K562 (cell line): ENCODE data around the gene TRPM4. TPM values are rescaled to one million over a fixed set of nuclear protein-coding genes. Genes with fewer than 3 reads are reported as not detected.

Experiments used
- ATAC-seq: fragments of 200-7000 bp; cut with Tn5 transposase; 3 replicates; pipeline ENCODE4 v1.9.1; 2020; ENCODE audit warnings: moderate library complexity
- BruUV-seq: library from RNA; stranded (reverse); fragments of 400-500 nt; replicated peaks from 2 replicates; lab custom pipeline; 2021; lab: Mats Ljungman, UMichigan
- CTCF ChIA-PET: fragments of 300-600 bp; formaldehyde crosslinking; extraction: SDS; loops from one replicate; lab custom pipeline; 2021; ENCODE audit warnings: low intra/inter-chr PET ratio; lab: Yijun Ruan, JAX
- POLR2A ChIA-PET: fragments of 300-600, 350-650 bp; sonication (Branson Sonifier 250); formaldehyde crosslinking; extraction: SDS; loops from one replicate; lab custom pipeline; 2021; ENCODE audit warnings: antibody characterized with exemption, inconsistent platforms; lab: Yijun Ruan, JAX
- DNase-seq, 4 experiments: peaks; one replicate each; pipeline versions ENCODE4 v3.0.0 to v3.0.0-alpha.2; 2011 to 2018; ENCODE audit warnings: low spot score in 3 of 4, mixed read lengths in 3 of 4; ENCODE audit errors: extremely low read depth in 1 of 4
- FAIRE-seq: peaks from 2 replicates; lab custom pipeline; 2011; peaks lifted over from hg19 to GRCh38; lab: Jason Lieb, UNC
- H2AFZ ChIP-seq: 2 replicates; pipeline ENCODE4 v1.6.0; 2011; ENCODE audit warnings: low read depth, low read length, control low read depth, inconsistent platforms
- H3K27ac ChIP-seq: fragments of 200-600 bp; 3 replicates; pipeline ENCODE4 v1.8.0; 2011; ENCODE audit warnings: low read depth, mild to moderate bottlenecking, control low read depth, inconsistent platforms, low read length, moderate library complexity, mixed read lengths; ENCODE audit errors: extremely low read depth
- H3K27me3 ChIP-seq, 2 experiments: fragments of 300-600 bp in 1 of 2; 2 replicates in 1 of 2; 3 replicates in 1 of 2; pipeline versions ENCODE4 v1.6.0 to v1.8.0; 2011; ENCODE audit warnings: inconsistent platforms in 2 of 2, low read length in 2 of 2, mild to moderate bottlenecking in 1 of 2, mixed read lengths in 1 of 2, moderate library complexity in 1 of 2; ENCODE audit not compliant: control insufficient read depth in 2 of 2, insufficient read depth in 2 of 2
- H3K36me3 ChIP-seq: fragments of 300-600 bp; 3 replicates; pipeline ENCODE4 v1.8.0; 2011; ENCODE audit warnings: mild to moderate bottlenecking, low read length, inconsistent platforms; ENCODE audit not compliant: control insufficient read depth, insufficient read depth
- H3K4me1 ChIP-seq, 2 experiments: fragments of 200-600 bp in 1 of 2; replicated peaks in 1 of 2; 2 replicates in 1 of 2; 3 replicates in 1 of 2; pipeline versions ENCODE4 v1.5.1 to v1.8.0; 2011; ENCODE audit warnings: inconsistent platforms in 2 of 2, low read length in 2 of 2, mild to moderate bottlenecking in 1 of 2, mixed read lengths in 1 of 2, moderate library complexity in 1 of 2; ENCODE audit not compliant: control insufficient read depth in 2 of 2, insufficient read depth in 2 of 2
- H3K4me2 ChIP-seq: 2 replicates; pipeline ENCODE4 v1.6.1; 2011; ENCODE audit warnings: low read length, control low read depth, inconsistent platforms, mixed read lengths; ENCODE audit not compliant: insufficient read depth
- H3K4me3 ChIP-seq: fragments of 200-600 bp; sonication (generic), shearing (Covaris generic); 2 replicates; pipeline ENCODE4 v1.5.1; 2016; ENCODE audit warnings: control low read depth, inconsistent platforms
- H3K79me2 ChIP-seq: fragments of 200-600 bp; 3 replicates; pipeline ENCODE4 v1.8.0; 2011; ENCODE audit warnings: low read length, inconsistent platforms; ENCODE audit not compliant: control insufficient read depth, insufficient read depth
- H3K9ac ChIP-seq, 2 experiments: 2 replicates each; pipeline versions ENCODE4 v1.6.0 to v1.6.1; 2011; ENCODE audit warnings: low read depth in 2 of 2, low read length in 2 of 2, control low read depth in 1 of 2, inconsistent platforms in 1 of 2, mild to moderate bottlenecking in 1 of 2, mixed read lengths in 1 of 2; ENCODE audit not compliant: insufficient read depth in 1 of 2
- H3K9me1 ChIP-seq: one replicate; pipeline ENCODE4 v1.6.0; 2011; ENCODE audit warnings: inconsistent platforms, mild to moderate bottlenecking, low read length, moderate library complexity; ENCODE audit not compliant: control insufficient read depth, insufficient read depth
- H3K9me3 ChIP-seq: replicated peaks from 2 replicates; pipeline ENCODE4 v1.5.1; 2011; ENCODE audit warnings: low read depth, low read length, inconsistent platforms; ENCODE audit not compliant: control insufficient read depth, insufficient read depth
- H4K20me1 ChIP-seq: replicated peaks from 2 replicates; pipeline ENCODE4 v1.6.1; 2011; ENCODE audit warnings: low read length, inconsistent platforms, mixed read lengths; ENCODE audit not compliant: control insufficient read depth, insufficient read depth
- ADNP ChIP-seq: fragments of 200-800 bp; sonication (Bioruptor generic); IDR thresholded peaks from 2 replicates; pipeline ENCODE4 v1.6.1; 2016; ENCODE audit warnings: missing genetic modification characterization, missing compliant biosample characterization
- CREBBP ChIP-seq: IDR thresholded peaks from one replicate; pipeline ENCODE4 v1.6.1; 2012; ENCODE audit warnings: low read depth, mild to moderate bottlenecking, control low read depth, inconsistent platforms, low read length
- DIDO1 ChIP-seq: fragments of 450-650 bp; IDR thresholded peaks from 2 replicates; pipeline ENCODE4 v1.6.1; 2016; ENCODE audit warnings: low read depth, missing biosample characterization, missing genetic modification characterization
- ERF ChIP-seq: fragments of 450-650 bp; formaldehyde crosslinking; IDR thresholded peaks from 2 replicates; pipeline ENCODE4 v1.4.0; 2020; ENCODE audit warnings: mild to moderate bottlenecking, mixed read lengths
- GATA2 ChIP-seq: sonication (generic); formaldehyde crosslinking; IDR thresholded peaks from 2 replicates; pipeline ENCODE4 v1.4.0; 2020; ENCODE audit warnings: mild to moderate bottlenecking, missing genetic modification reagents
- HBP1 ChIP-seq: fragments of 450-650 bp; formaldehyde crosslinking; IDR thresholded peaks from 2 replicates; pipeline ENCODE4 v1.4.0; 2022; ENCODE audit warnings: missing genetic modification characterization
- KDM1A ChIP-seq, 2 experiments: fragments of 450-650 bp; IDR thresholded peaks; 2 replicates each; pipeline ENCODE4 v1.6.1; 2016; ENCODE audit warnings: mild to moderate bottlenecking in 2 of 2
- RBM25 ChIP-seq: fragments of 200-400 bp; formaldehyde crosslinking; IDR thresholded peaks from 2 replicates; pipeline ENCODE4 v1.6.1; 2018; ENCODE audit warnings: low read length, low read depth, moderate library complexity; ENCODE audit not compliant: severe bottlenecking
- TAF9B ChIP-seq: fragments of 450-650 bp; IDR thresholded peaks from 2 replicates; pipeline ENCODE4 v1.6.1; 2018; ENCODE audit warnings: mild to moderate bottlenecking; ENCODE audit not compliant: partially characterized antibody
- ZBTB7A ChIP-seq: IDR thresholded peaks from 2 replicates; pipeline ENCODE4 v1.6.1; 2011; ENCODE audit warnings: low read depth, mild to moderate bottlenecking, low read length, moderate library complexity, borderline replicate concordance; ENCODE audit not compliant: control insufficient read depth
- ZNF436 ChIP-seq: fragments of 250-450, 450-650 bp; sonication (Bioruptor Pico); formaldehyde crosslinking; IDR thresholded peaks from 2 replicates; pipeline ENCODE4 v1.7.0; 2020; ENCODE audit warnings: mild to moderate bottlenecking
- ZNF583 ChIP-seq: fragments of 250-450 bp; sonication (Bioruptor Pico); IDR thresholded peaks from 2 replicates; pipeline ENCODE4 v1.4.0; 2020
- WGBS: fragments of 100-300 bp; shearing (Covaris generic); methylation state at CpG from one replicate; pipeline ENCODE4 v1.1.6; 2016; ENCODE audit warnings: low coverage, mixed read lengths; ENCODE audit not compliant: insufficient coverage; ENCODE audit errors: missing lambda C conversion rate; 5-methylcytosine and 5-hydroxymethylcytosine counted together
- in situ Hi-C: fragments of 300-500 bp; cut with MboI; formaldehyde crosslinking; loops from 4 replicates; pipeline ENCODE4 v1.15.0; 2018; ENCODE audit warnings: inconsistent platforms, mixed read lengths
- intact Hi-C: fragments of 100-400 bp; cut with micrococcal nuclease; formaldehyde crosslinking; loops from 2 replicates; pipeline ENCODE4 v1.14.2; 2022
- polyA plus RNA-seq, 8 experiments: library from polyadenylated mRNA; depleted of rRNA in 4 of 8; stranded (reverse) in 5 of 8; unstranded in 3 of 8; fragments of >200 nt; fragmentation: Nextera tagmentation in 2 of 8; fragmentation: Illumina TruSeq in 1 of 8; extraction: Ambion mirVana in 2 of 8; extraction: Trizol in 1 of 8; gene quantifications; 2 replicates each; pipeline versions ENCODE4 v1.2.1 to v1.2.3, GENCODE V29; 2011 to 2014; ENCODE audit warnings: inconsistent platforms in 1 of 8, missing spikeins in 1 of 8
- total RNA-seq, 7 experiments: library from RNA; depleted of rRNA in 6 of 7; stranded (reverse); fragments of >200 nt in 6 of 7; fragmentation: Illumina TruSeq in 2 of 7; extraction: Trizol in 2 of 7; gene quantifications; 2 replicates each; pipeline versions ENCODE4 v1.2.1 to v1.2.3, GENCODE V29; 2011 to 2021; ENCODE audit warnings: low replicate concordance in 1 of 7
- TF ChIP-seq, protein P1 (sequence below), 2 experiments: fragments of 450-650 bp in 1 of 2; sonication (generic) in 1 of 2; formaldehyde crosslinking in 1 of 2; IDR thresholded peaks in 1 of 2; conservative IDR thresholded peaks in 1 of 2; 2 replicates each; pipeline versions ENCODE4 v1.6.1 to v1.8.1; 2016 to 2023; ENCODE audit warnings: mild to moderate bottlenecking in 2 of 2, moderate library complexity in 2 of 2, inconsistent platforms in 1 of 2, missing genetic modification reagents in 1 of 2

The TRPM4 gene
- total and polyA plus RNA-seq, 9 of the 15 experiments (the other 6 are each of a cell fraction or from before 2014, with no cell fraction given) = 6.5 to 45.4 (median 15.2) TPM

GRCh38 chr19:49125025-49125731 lies 32.4 kb upstream of the TRPM4 start (continued):
- TF ChIP-seq HBP1 (CRISPR knock-in tag) (no peak), ERF (CRISPR knock-in tag) (no peak), ZNF436 (CRISPR knock-in tag) (no peak), DIDO1 (no peak), TAF9B (no peak), GATA2 (CRISPR knock-in tag) (no peak), ZNF583 (CRISPR knock-in tag) (no peak)
- TF ChIP-seq, protein P1, sequence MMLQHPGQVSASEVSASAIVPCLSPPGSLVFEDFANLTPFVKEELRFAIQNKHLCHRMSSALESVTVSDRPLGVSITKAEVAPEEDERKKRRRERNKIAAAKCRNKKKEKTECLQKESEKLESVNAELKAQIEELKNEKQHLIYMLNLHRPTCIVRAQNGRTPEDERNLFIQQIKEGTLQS (IDR thresholded peaks at IDR 0.05) = no peak
- TF ChIP-seq, protein P1 (CRISPR knock-in tag; conservative IDR thresholded peaks at IDR 0.05) = no peak

DNA sequence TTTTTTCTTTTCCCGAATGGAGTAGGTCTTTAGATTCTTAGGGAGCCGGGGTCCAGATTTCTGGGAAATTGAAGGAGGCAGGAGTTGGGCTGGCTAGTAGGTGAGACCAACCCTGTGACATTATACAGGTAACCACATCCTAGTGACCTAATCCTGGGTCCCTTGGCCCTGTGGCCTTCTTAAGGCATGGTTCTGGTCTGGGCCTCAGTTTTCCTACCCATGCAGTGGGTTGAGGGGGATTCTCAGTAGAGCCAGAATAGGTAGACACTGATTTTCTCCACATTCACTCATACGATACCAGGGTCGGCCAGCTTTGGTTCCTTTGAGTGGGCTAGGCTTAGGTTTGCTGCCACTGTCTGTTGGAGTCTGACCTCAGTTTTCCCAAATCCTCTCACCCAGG lies 31.0 kb upstream of the TRPM4 start:
- FAIRE-seq = no peak
- BruUV-seq = no TSS peak
- Histone ChIP-seq H3K36me3 (peaks cover 14% of the 10 kb centered on the region; the same call in 2 of the 3 replicates), H4K20me1 (no peaks in the 10 kb centered on the region), H3K4me1 (peaks cover 16 to 44% of the 10 kb centered on the region in 2 experiments), H3K27me3 (no peaks in the 10 kb centered on the region)
- in situ Hi-C loops = no loop called here
- CTCF ChIA-PET = interaction anchor here (0.5 kb wide), 1 partner anchor 24 kb away, joined by 4 read pairs; no protein-coding TSS in a partner anchor
- no peak for TF ChIP-seq ZBTB7A
- TF ChIP-seq KDM1A (IDR thresholded peaks at IDR 0.05) = peak in 1 of 2 experiments; percentile 47; a peak in 2 of 4 replicates
- TF ChIP-seq RBM25 = peak; percentile 67
- 0 out of 2 replicates have a peak, but pooled peaks have one; percentile 8 for TF ChIP-seq ADNP
- no peak for TF ChIP-seq CREBBP
- TF ChIP-seq, all 486 proteins: peak for 3
- Histone ChIP-seq H3K4me2 (no peak overlapping the region), H2AFZ (no peak overlapping the region), H3K27ac (no peak overlapping the region), H3K9me3 (no peaks in the 10 kb centered on the region), H3K9ac (no peak overlapping the region), H3K4me3 (no peak overlapping the region), H3K9me1 (no peaks in the 10 kb centered on the region), H3K79me2 (peaks cover 17% of the 10 kb centered on the region; the same call in 2 of the 3 replicates)
- ATAC-seq (no peak), DNase-seq (no peak)
- 93% methylated on average over 3 of the region's 4 CpGs for WGBS
- POLR2A ChIA-PET = no interaction called here
- intact Hi-C loops = no loop called here
